ENCODE data around the gene PKD1L1. TPM values are rescaled to one million over a fixed set of nuclear protein-coding genes. Genes with fewer than 3 reads are reported as not detected.

Gene PKD1L1
- polyA plus RNA-seq, 1 donor from 2014 or later, result 2.0 TPM

DNA sequence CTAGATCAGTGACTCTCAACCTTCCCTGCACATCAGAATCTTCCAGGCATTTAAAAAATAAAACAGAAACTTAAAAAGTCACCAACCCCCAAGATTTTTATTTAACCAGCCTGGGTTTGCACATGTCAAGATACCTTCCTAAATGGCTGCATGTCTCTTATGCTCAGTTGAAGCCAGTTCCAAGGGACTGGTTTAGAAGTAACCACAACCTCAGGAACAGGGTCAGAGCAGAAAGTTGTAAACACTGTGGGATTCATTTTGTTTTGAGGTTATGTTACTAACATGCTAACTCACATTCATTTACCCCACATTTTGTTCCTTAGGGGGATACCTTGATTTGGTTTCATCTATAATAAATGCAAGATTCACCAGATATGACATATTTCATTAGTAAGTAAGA is 72.9 kb downstream of the PKD1L1 start:
- no peak overlapping the region for H3K27ac ChIP-seq (ENCODE audit: low read length)
- no peaks in the 10 kb centered on the region for H3K27me3 ChIP-seq (ENCODE audit: insufficient read depth, low read depth, low read length)
- H4K20me1 ChIP-seq (ENCODE audit: insufficient read depth), result no peaks in the 10 kb centered on the region
- H3K36me3 ChIP-seq (ENCODE audit: insufficient read depth, low read length), result no peaks in the 10 kb centered on the region
- H3K9me3 ChIP-seq (ENCODE audit: low read length), result no peaks in the 10 kb centered on the region
- H3K4me3 ChIP-seq (ENCODE audit: low read length), result no peak overlapping the region
- no peak overlapping the region for H2AFZ ChIP-seq (ENCODE audit: low read depth, low read length)
- no peaks in the 10 kb centered on the region for H3K79me2 ChIP-seq (replicated peaks; ENCODE audit: insufficient read depth, low read length)
- no peak overlapping the region for H3K4me2 ChIP-seq (ENCODE audit: low read length)
- no peaks in the 10 kb centered on the region for H3F3A ChIP-seq (ENCODE audit: insufficient read depth, low read length, poor library complexity, severe bottlenecking)
- H3K9me2 ChIP-seq (ENCODE audit: insufficient read depth, low read length), result no peaks in the 10 kb centered on the region
- H3K9ac ChIP-seq (ENCODE audit: low read length), result no peak overlapping the region
- no peak for TF ChIP-seq EP300 (conservative IDR thresholded peaks at IDR 0.05; ENCODE audit: poor library complexity, severe bottlenecking)
- TF ChIP-seq, protein P1, sequence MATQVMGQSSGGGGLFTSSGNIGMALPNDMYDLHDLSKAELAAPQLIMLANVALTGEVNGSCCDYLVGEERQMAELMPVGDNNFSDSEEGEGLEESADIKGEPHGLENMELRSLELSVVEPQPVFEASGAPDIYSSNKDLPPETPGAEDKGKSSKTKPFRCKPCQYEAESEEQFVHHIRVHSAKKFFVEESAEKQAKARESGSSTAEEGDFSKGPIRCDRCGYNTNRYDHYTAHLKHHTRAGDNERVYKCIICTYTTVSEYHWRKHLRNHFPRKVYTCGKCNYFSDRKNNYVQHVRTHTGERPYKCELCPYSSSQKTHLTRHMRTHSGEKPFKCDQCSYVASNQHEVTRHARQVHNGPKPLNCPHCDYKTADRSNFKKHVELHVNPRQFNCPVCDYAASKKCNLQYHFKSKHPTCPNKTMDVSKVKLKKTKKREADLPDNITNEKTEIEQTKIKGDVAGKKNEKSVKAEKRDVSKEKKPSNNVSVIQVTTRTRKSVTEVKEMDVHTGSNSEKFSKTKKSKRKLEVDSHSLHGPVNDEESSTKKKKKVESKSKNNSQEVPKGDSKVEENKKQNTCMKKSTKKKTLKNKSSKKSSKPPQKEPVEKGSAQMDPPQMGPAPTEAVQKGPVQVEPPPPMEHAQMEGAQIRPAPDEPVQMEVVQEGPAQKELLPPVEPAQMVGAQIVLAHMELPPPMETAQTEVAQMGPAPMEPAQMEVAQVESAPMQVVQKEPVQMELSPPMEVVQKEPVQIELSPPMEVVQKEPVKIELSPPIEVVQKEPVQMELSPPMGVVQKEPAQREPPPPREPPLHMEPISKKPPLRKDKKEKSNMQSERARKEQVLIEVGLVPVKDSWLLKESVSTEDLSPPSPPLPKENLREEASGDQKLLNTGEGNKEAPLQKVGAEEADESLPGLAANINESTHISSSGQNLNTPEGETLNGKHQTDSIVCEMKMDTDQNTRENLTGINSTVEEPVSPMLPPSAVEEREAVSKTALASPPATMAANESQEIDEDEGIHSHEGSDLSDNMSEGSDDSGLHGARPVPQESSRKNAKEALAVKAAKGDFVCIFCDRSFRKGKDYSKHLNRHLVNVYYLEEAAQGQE (IDR thresholded peaks at IDR 0.05; ENCODE audit: borderline replicate concordance), result no peak
- TF ChIP-seq POLR2AphosphoS5 (IDR thresholded peaks at IDR 0.05), result no peak
- TF ChIP-seq MXI1 (conservative IDR thresholded peaks at IDR 0.05; ENCODE audit: poor library complexity, severe bottlenecking), result no peak
- TF ChIP-seq RAD21 (conservative IDR thresholded peaks at IDR 0.05), result no peak
- TF ChIP-seq SMC3 (conservative IDR thresholded peaks at IDR 0.05; ENCODE audit: poor library complexity), result no peak
- TF ChIP-seq TAF1 (IDR thresholded peaks at IDR 0.05; ENCODE audit: low read depth), result no peak
- TF ChIP-seq CTCF (IDR thresholded peaks at IDR 0.05; ENCODE audit: poor library complexity, severe bottlenecking), result no peak
- no peak for TF ChIP-seq EZH2 (IDR thresholded peaks at IDR 0.05; ENCODE audit: borderline replicate concordance, insufficient read depth, low read length, poor library complexity, severe bottlenecking)

DNA sequence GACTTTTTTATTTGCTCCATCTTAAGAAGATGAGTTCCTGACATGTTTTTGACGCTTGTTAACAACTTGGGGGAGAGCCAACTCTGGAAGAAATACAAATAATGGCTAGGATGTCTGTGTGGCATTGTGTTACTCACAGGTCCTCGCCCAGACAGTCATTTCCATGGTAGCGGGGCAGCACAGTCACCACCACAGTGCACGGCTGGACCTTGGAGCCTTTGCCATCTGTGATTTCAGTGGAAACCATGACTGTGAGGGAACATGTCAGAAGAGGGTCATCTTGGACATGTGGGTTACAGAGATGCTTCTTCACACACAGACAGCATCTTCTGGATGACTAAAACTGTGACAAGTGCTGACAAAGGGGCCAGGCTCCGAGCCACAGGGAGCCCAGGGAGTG is 74.5 kb downstream of the PKD1L1 start:
- Histone ChIP-seq H4K20me1 (ENCODE audit: insufficient read depth) (no peaks in the 10 kb centered on the region), H3K9me3 (ENCODE audit: low read length) (no peaks in the 10 kb centered on the region), H3F3A (ENCODE audit: insufficient read depth, low read length, poor library complexity, severe bottlenecking) (no peaks in the 10 kb centered on the region), H3K36me3 (ENCODE audit: insufficient read depth, low read length) (no peaks in the 10 kb centered on the region), H3K27ac (ENCODE audit: low read length) (no peak overlapping the region), H3K79me2 (replicated peaks; ENCODE audit: insufficient read depth, low read length) (no peaks in the 10 kb centered on the region), H3K4me2 (ENCODE audit: low read length) (no peak overlapping the region), H3K9ac (ENCODE audit: low read length) (no peak overlapping the region), H3K27me3 (ENCODE audit: insufficient read depth, low read depth, low read length) (no peaks in the 10 kb centered on the region), H3K4me3 (ENCODE audit: low read length) (no peak overlapping the region), H2AFZ (ENCODE audit: low read depth, low read length) (no peak overlapping the region), H3K9me2 (ENCODE audit: insufficient read depth, low read length) (no peaks in the 10 kb centered on the region)
- TF ChIP-seq SMC3 (conservative IDR thresholded peaks at IDR 0.05; ENCODE audit: poor library complexity) (no peak), EZH2 (IDR thresholded peaks at IDR 0.05; ENCODE audit: borderline replicate concordance, insufficient read depth, low read length, poor library complexity, severe bottlenecking) (no peak), TAF1 (IDR thresholded peaks at IDR 0.05; ENCODE audit: low read depth) (no peak), RAD21 (conservative IDR thresholded peaks at IDR 0.05) (no peak), CTCF (IDR thresholded peaks at IDR 0.05; ENCODE audit: poor library complexity, severe bottlenecking) (no peak), EP300 (conservative IDR thresholded peaks at IDR 0.05; ENCODE audit: poor library complexity, severe bottlenecking) (no peak), MXI1 (conservative IDR thresholded peaks at IDR 0.05; ENCODE audit: poor library complexity, severe bottlenecking) (no peak), POLR2AphosphoS5 (IDR thresholded peaks at IDR 0.05) (no peak)
- TF ChIP-seq, protein P1 (IDR thresholded peaks at IDR 0.05; ENCODE audit: borderline replicate concordance), result no peak

Data from neural cell (in vitro differentiated cells).